ENCODE data around the gene PCIF1. TPM values are rescaled to one million over a fixed set of nuclear protein-coding genes. Genes with fewer than 3 reads are reported as not detected.

PCIF1 gene
- total RNA-seq, 1 experiment from 2014 or later: 18.4 TPM

DNA sequence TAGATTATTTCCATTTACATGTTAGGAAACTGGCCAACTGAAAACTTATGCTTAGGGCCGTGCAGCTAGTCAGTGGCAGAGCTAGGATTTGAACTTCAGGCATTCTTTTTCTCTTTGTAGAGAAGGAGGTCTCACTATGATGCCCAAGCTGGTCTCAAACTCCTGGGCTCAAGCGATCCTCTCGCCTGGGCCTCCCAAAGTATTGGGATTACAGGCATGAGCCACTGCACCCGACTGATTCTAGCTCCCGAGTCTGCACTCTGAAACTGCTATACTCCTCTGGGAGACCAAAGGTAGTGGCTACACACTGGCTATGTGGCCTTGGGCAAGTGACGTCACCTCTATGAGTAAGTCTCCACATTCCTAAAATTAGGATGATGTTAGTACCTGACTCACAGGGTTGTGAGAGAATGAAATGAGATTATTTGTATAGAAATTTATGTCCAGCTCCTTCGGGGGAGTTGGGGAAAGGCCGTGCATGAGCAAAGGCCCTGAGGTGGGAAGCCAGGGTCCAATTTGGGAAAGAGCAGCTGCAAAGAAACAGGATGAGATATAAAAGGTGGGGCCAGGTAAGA lies 28.9 kb upstream of the PCIF1 start:
- Histone ChIP-seq H3K36me3 (ENCODE audit: low read depth, low read length) (no peaks in the 10 kb centered on the region; the same call in 1 of the 2 replicates), H3K9me2 (replicated peaks; ENCODE audit: low read length) (no peaks in the 10 kb centered on the region), H3K4me2 (ENCODE audit: low read length) (peak overlapping the region; percentile 47), H3K9ac (ENCODE audit: low read length) (peak overlapping the region; percentile 19; the same call in 1 of the 2 replicates), H3K4me1 (ENCODE audit: insufficient read depth, low read length) (peaks cover 17% of the 10 kb centered on the region), H3K4me3 (ENCODE audit: low read length) (no peak overlapping the region), H3K27me3 (ENCODE audit: low read length) (no peaks in the 10 kb centered on the region), H2AFZ (ENCODE audit: low read length) (no peak overlapping the region), H3K79me2 (ENCODE audit: low read length) (no peaks in the 10 kb centered on the region), H3F3A (ENCODE audit: low read length, unreplicated experiment) (peaks cover 4% of the 10 kb centered on the region), H3K9me3 (ENCODE audit: low read length) (no peaks in the 10 kb centered on the region), H4K20me1 (ENCODE audit: low read length) (no peaks in the 10 kb centered on the region), H3K27ac (ENCODE audit: low read length) (peak overlapping the region; percentile 73)
- DNase-seq (peak; percentile 99), ATAC-seq (peak; percentile 93)
- ChIA-PET POLR2A (ENCODE audit: unreplicated experiment) (interaction anchor here (0.6 to 1.0 kb wide), 4 partner anchors 15 to 560 kb away, joined by 3 to 24 read pairs (median 4); no protein-coding TSS in a partner anchor), CTCF (interaction anchor here (0.8 kb wide), 1 partner anchor 117 kb away, joined by 4 read pairs; no protein-coding TSS in a partner anchor)
- TF ChIP-seq, protein P1, sequence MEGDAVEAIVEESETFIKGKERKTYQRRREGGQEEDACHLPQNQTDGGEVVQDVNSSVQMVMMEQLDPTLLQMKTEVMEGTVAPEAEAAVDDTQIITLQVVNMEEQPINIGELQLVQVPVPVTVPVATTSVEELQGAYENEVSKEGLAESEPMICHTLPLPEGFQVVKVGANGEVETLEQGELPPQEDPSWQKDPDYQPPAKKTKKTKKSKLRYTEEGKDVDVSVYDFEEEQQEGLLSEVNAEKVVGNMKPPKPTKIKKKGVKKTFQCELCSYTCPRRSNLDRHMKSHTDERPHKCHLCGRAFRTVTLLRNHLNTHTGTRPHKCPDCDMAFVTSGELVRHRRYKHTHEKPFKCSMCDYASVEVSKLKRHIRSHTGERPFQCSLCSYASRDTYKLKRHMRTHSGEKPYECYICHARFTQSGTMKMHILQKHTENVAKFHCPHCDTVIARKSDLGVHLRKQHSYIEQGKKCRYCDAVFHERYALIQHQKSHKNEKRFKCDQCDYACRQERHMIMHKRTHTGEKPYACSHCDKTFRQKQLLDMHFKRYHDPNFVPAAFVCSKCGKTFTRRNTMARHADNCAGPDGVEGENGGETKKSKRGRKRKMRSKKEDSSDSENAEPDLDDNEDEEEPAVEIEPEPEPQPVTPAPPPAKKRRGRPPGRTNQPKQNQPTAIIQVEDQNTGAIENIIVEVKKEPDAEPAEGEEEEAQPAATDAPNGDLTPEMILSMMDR (conservative IDR thresholded peaks at IDR 0.05; ENCODE audit: low read depth, low read length): no peak
- no peak for TF ChIP-seq EZH2phosphoT487 (IDR thresholded peaks at IDR 0.05; ENCODE audit: borderline replicate concordance, low read length)
- no peak for TF ChIP-seq EZH2 (IDR thresholded peaks at IDR 0.05; ENCODE audit: low read length, unreplicated experiment)
- intact Hi-C loops (cut with micrococcal nuclease): no loop called here
- BruUV-seq (replicated peaks): no TSS peak

DNA sequence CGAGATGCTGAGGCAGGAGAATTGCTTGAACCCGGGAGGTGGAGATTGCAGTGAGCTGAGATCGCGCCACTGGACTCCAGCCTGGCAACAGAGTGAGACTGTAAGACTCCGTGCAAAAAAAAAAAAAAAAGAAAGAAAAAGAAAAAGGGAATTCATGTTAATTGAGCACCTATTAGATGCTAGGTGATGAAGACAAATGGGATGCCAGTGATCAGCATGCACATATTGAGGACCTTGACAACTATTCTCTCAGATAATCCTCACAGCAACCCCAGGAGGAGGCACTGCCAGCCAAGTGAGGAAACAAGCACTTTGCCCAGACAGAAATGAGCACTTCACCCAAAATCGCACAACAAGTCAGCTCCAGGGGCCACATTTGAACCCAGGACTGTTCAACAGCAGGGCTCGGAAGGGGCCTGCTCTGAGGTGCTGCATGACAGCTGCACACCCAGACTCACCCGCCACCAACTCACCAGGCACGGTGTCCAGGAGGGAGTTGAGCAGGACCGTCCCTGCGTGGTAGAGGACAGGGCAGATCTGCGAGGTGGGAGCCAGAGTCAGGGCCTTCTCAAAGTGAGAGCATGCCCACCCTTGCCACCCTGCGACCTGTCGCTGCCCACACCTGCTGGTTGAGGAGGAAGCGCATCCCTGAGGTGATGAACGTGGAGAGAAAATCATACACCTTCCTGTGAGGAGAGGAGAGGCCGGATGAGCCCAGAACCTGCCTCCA lies 27.1 kb upstream of the PCIF1 start:
- Histone ChIP-seq H3K4me2 (ENCODE audit: low read length) (no peak overlapping the region), H3K9me3 (ENCODE audit: low read length) (no peaks in the 10 kb centered on the region), H4K20me1 (ENCODE audit: low read length) (no peaks in the 10 kb centered on the region), H2AFZ (ENCODE audit: low read length) (no peak overlapping the region), H3K27ac (ENCODE audit: low read length) (no peak overlapping the region), H3F3A (ENCODE audit: low read length, unreplicated experiment) (peaks cover 4% of the 10 kb centered on the region), H3K36me3 (ENCODE audit: low read depth, low read length) (no peaks in the 10 kb centered on the region), H3K79me2 (ENCODE audit: low read length) (no peaks in the 10 kb centered on the region), H3K4me1 (ENCODE audit: insufficient read depth, low read length) (peaks cover 26% of the 10 kb centered on the region), H3K9me2 (replicated peaks; ENCODE audit: low read length) (no peaks in the 10 kb centered on the region), H3K9ac (ENCODE audit: low read length) (no peak overlapping the region), H3K27me3 (ENCODE audit: low read length) (no peaks in the 10 kb centered on the region), H3K4me3 (ENCODE audit: low read length) (no peak overlapping the region)
- ChIA-PET POLR2A (ENCODE audit: unreplicated experiment) (no interaction called here), CTCF (no interaction called here)
- ATAC-seq (no peak), DNase-seq (no peak)
- BruUV-seq (replicated peaks): no TSS peak
- TF ChIP-seq, protein P1 (conservative IDR thresholded peaks at IDR 0.05; ENCODE audit: low read depth, low read length): no peak
- intact Hi-C loops (cut with micrococcal nuclease): no loop called here

DNA sequence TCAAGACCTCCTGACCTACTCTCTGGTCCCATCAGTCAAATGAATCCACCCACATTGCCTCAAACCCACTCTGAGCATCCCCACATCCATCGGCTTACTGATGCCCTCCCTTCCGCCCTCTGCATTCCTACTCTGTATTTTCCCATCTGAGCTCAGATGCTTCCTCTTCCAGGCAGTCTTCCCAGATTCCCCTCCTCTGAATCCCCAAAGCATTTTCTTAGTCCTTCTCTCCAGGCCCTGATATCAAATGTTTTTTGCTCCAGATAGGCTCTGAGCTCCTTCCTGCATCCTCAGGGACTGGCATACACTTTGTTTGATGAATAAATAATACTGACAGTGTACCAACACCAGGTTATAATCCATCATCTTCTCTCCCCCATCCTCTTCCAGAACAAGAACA lies 26.4 kb upstream of the PCIF1 start:
- H3K9me2 ChIP-seq (replicated peaks; ENCODE audit: low read length): no peaks in the 10 kb centered on the region
- no peak overlapping the region for H3K4me2 ChIP-seq (ENCODE audit: low read length)
- H3K4me1 ChIP-seq (ENCODE audit: insufficient read depth, low read length): peaks cover 26% of the 10 kb centered on the region
- ATAC-seq (no peak), DNase-seq (no peak)
- H3K9me3 ChIP-seq (ENCODE audit: low read length): no peaks in the 10 kb centered on the region
- H3K27ac ChIP-seq (ENCODE audit: low read length): no peak overlapping the region
- H3F3A ChIP-seq (ENCODE audit: low read length, unreplicated experiment): peaks cover 4% of the 10 kb centered on the region
- no peak overlapping the region for H3K4me3 ChIP-seq (ENCODE audit: low read length)
- H3K27me3 ChIP-seq (ENCODE audit: low read length): no peaks in the 10 kb centered on the region
- no peaks in the 10 kb centered on the region for H4K20me1 ChIP-seq (ENCODE audit: low read length)
- ChIA-PET POLR2A (ENCODE audit: unreplicated experiment) (no interaction called here), CTCF (no interaction called here)
- no peaks in the 10 kb centered on the region for H3K79me2 ChIP-seq (ENCODE audit: low read length)
- intact Hi-C loops (cut with micrococcal nuclease): no loop called here
- H2AFZ ChIP-seq (ENCODE audit: low read length): no peak overlapping the region
- no peaks in the 10 kb centered on the region for H3K36me3 ChIP-seq (ENCODE audit: low read depth, low read length)
- TF ChIP-seq EZH2phosphoT487 (IDR thresholded peaks at IDR 0.05; ENCODE audit: borderline replicate concordance, low read length) (no peak), EZH2 (IDR thresholded peaks at IDR 0.05; ENCODE audit: low read length, unreplicated experiment) (no peak)
- TF ChIP-seq, protein P1 (conservative IDR thresholded peaks at IDR 0.05; ENCODE audit: low read depth, low read length): no peak
- H3K9ac ChIP-seq (ENCODE audit: low read length): no peak overlapping the region
- BruUV-seq (replicated peaks): no TSS peak

Data from PC-3 (cell line).